Kidney (tissue), 14 donors: ENCODE measurements around the gene MRO. TPM values are rescaled to one million over a fixed set of nuclear protein-coding genes. Genes with fewer than 3 reads are reported as not detected.

Experiments used
- DNase-seq, 5 donors: peaks; one replicate each; pipeline ENCODE4 v3.0.0-alpha.2; 2013 to 2020
- FAIRE-seq: peaks from 2 replicates; lab custom pipeline; 2012; peaks lifted over from hg19 to GRCh38; lab: Jason Lieb, UNC
- H3K27ac ChIP-seq, 2 donors: one replicate each; pipeline ENCODE4 v1.7.0; 2013; ENCODE audit warnings: low read depth in 2 of 2, low read length in 2 of 2, inconsistent platforms in 1 of 2
- H3K27me3 ChIP-seq: one replicate; pipeline ENCODE4 v1.7.1; 2013; ENCODE audit warnings: low read length, inconsistent platforms; ENCODE audit not compliant: control insufficient read depth, insufficient read depth
- H3K36me3 ChIP-seq, 3 donors: one replicate each; pipeline versions ENCODE4 v1.7.0 to v1.7.1; 2013; ENCODE audit warnings: low read length in 3 of 3, control low read depth in 1 of 3, inconsistent platforms in 1 of 3; ENCODE audit not compliant: insufficient read depth in 3 of 3, control insufficient read depth in 2 of 3
- H3K4me1 ChIP-seq, 3 donors: one replicate each; pipeline versions ENCODE4 v1.7.0 to v1.7.1; 2013; ENCODE audit warnings: low read length in 3 of 3, inconsistent platforms in 1 of 3, low read depth in 1 of 3; ENCODE audit not compliant: control insufficient read depth in 2 of 3, insufficient read depth in 2 of 3
- H3K4me3 ChIP-seq, 3 donors: one replicate each; pipeline versions ENCODE4 v1.7.0 to v1.8.1; 2013; ENCODE audit warnings: low read length in 3 of 3, control low read depth in 1 of 3, inconsistent platforms in 1 of 3
- H3K9ac ChIP-seq, 3 donors: one replicate each; pipeline versions ENCODE4 v1.7.0 to v1.7.1; 2013; ENCODE audit warnings: low read length in 3 of 3, control low read depth in 1 of 3, inconsistent platforms in 1 of 3
- H3K9me3 ChIP-seq, 3 donors: one replicate each; pipeline versions ENCODE4 v1.7.0 to v1.7.1; 2013; ENCODE audit warnings: low read length in 3 of 3, control low read depth in 1 of 3, inconsistent platforms in 1 of 3; ENCODE audit not compliant: control insufficient read depth in 2 of 3, insufficient read depth in 1 of 3
- CTCF ChIP-seq: IDR thresholded peaks from 3 replicates; pipeline ENCODE4 v1.5.1; 2012; ENCODE audit warnings: mild to moderate bottlenecking, moderate library complexity, borderline replicate concordance; ENCODE audit not compliant: insufficient read depth; ENCODE audit errors: extremely low read depth
- intact Hi-C: fragments of 100-400 bp; cut with DNase I; formaldehyde crosslinking; loops from one replicate; pipeline ENCODE4 v1.11.1; 2022
- polyA plus RNA-seq: library from polyadenylated mRNA; stranded (reverse); fragments of 350-450 nt; fragmentation: Illumina TruSeq; extraction: RNeasy Lipid Tissue Mini Kit (QIAGEN cat#74804); gene quantifications from one replicate; pipeline ENCODE4 v1.2.3, GENCODE V29; 2014; ENCODE audit warnings: low read depth, low replicate concordance; ENCODE audit not compliant: insufficient read depth
- total RNA-seq: library from RNA; stranded (reverse); fragmentation: NEBNext Ultra II Directional; extraction: Animal tissue kit (Norgen Biotek cat#: 25700); gene quantifications from one replicate; pipeline ENCODE4 v1.2.1, GENCODE V29; 2021
- donor health status: control.
- donor health status: control.
- donor health status: control.
- donor health status: control.
- donor health status: control.
- donor health status: DM: yes; HTN: yes; CAD: no.
- donor health status: Normal renal cell carcinoma (clear cell type).

The MRO gene
- total and polyA plus RNA-seq, 2 donors from 2014 or later: 2.9 to 6.9 TPM

- H3K4me3 ChIP-seq: peak overlapping the region in 1 of 3 donors; percentile 23
- FAIRE-seq (no peak), DNase-seq (peak in 3 of 5 donors; percentile 17 to 39 (median 36))
- intact Hi-C loops: no loop called here
- TF ChIP-seq CTCF: no peak
- peak overlapping the region; percentile 59 to 84 for H3K27ac ChIP-seq
- H3K36me3 ChIP-seq: no peaks in the 10 kb centered on the region
- H3K4me1 ChIP-seq: peaks cover 0 to 7% (median 6%) of the 10 kb centered on the region in 3 donors
- H3K9me3 ChIP-seq: no peaks in the 10 kb centered on the region
- H3K27me3 ChIP-seq: no peaks in the 10 kb centered on the region
- H3K9ac ChIP-seq: peak overlapping the region in 1 of 3 donors; percentile 35
Observed at GRCh38 chr18:50853863-50854271, 34.1 kb upstream of the MRO start.

DNA sequence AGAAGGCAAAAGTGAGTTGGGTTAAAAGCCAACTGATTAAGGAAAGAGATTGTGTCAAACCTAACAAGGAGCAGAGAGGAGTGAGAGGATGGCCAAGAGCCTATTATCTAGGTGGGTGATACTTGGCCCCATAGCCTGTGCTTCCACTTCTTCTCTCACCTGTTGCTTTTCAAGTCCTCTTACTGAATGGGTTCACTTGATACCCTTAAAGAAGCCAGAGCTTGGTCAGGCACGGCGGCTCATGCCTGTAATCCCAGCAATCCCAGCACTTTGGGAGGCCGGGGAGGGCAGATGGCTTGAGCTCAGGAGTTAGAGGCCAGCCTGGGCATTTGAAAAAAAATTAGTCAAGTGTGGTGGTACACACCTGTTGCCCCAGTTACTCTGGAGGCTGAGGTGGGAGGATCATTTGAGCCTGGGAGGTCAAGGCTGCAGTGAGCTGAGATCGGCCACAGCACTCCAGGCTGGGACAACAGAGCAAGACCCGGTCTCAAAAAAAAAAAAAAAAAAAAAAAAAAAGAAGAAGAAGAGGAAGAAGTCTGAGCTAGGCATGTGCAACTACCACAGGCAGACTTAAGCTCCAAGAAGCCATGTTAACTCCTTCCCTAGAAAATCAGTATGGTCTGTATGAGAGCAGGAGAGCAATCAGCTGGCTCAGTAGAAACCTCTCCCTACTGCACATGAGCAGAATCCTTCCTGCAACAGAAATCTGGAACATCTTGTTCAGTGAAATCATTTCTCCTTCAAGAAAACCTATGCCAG is 30.7 kb upstream of the MRO start:
- DNase-seq (no peak), FAIRE-seq (no peak)
- TF ChIP-seq CTCF: no peak
- Histone ChIP-seq H3K36me3 (no peaks in the 10 kb centered on the region), H3K4me3 (no peak overlapping the region), H3K9me3 (no peaks in the 10 kb centered on the region), H3K27ac (no peak overlapping the region), H3K9ac (no peak overlapping the region), H3K27me3 (no peaks in the 10 kb centered on the region), H3K4me1 (peaks cover 0 to 7% (median 6%) of the 10 kb centered on the region in 3 donors)
- intact Hi-C loops: no loop called here

- Histone ChIP-seq H3K27ac (no peak overlapping the region), H3K9ac (no peak overlapping the region), H3K27me3 (no peaks in the 10 kb centered on the region), H3K9me3 (no peaks in the 10 kb centered on the region), H3K4me3 (no peak overlapping the region), H3K36me3 (no peaks in the 10 kb centered on the region), H3K4me1 (peaks cover 0 to 8% (median 3%) of the 10 kb centered on the region in 3 donors)
- intact Hi-C loops: no loop called here
- no peak for TF ChIP-seq CTCF
- DNase-seq (no peak), FAIRE-seq (no peak)
Observed at GRCh38 chr18:50849419-50849821, 29.6 kb upstream of the MRO start.
